Lower leg skin (tissue), 3 donors: Measurements from ENCODE around the gene SUDS3.

Experiments
- CTCF ChIP-seq, 3 donors: fragments of 450-650 bp; IDR thresholded peaks; one replicate each; pipeline ENCODE4 v1.5.1; 2016; ENCODE audit warnings: antibody characterized with exemption in 3 of 3, mild to moderate bottlenecking in 3 of 3, moderate library complexity in 2 of 3
- POLR2A ChIP-seq, 2 donors: fragments of 450-650 bp; IDR thresholded peaks; one replicate each; pipeline ENCODE4 v1.6.1; 2016 to 2017; ENCODE audit warnings: antibody characterized with exemption in 2 of 2, mild to moderate bottlenecking in 1 of 2, moderate library complexity in 1 of 2

GRCh38 chr12:118334939-118335567, 41.3 kb upstream of the SUDS3 start:
- TF ChIP-seq CTCF (IDR thresholded peaks at IDR 0.05) (no peak), POLR2A (IDR thresholded peaks at IDR 0.05) (no peak)
